Central memory CD8-positive, alpha-beta T cell (primary cell): ENCODE data around the gene ATG9A.
"Not testable (repeated sequence)": the region's sequence is repeated elsewhere in the genome, so short reads cannot be mapped to it uniquely, and the experiment has no call there.

ENCODE experiments used
- ATAC-seq: fragments of 150-1000 bp; cut with Tn5 transposase; replicated peaks from 2 replicates; pipeline ENCODE4 v1.10.0; 2022; ENCODE audit warnings: mild to moderate bottlenecking, moderate FRiP score, moderate number of reproducible peaks; ENCODE audit not compliant: poor library complexity, severe bottlenecking; ENCODE audit errors: extremely low read depth
- DNase-seq, 2 donors: peaks; one replicate each; pipeline ENCODE4 v3.0.0; 2021; ENCODE audit warnings: low spot score in 2 of 2
- H3K27ac Mint-ChIP-seq: one replicate; pipeline ENCODE4 v1.8.0; 2022; ENCODE audit warnings: low read depth, mild to moderate bottlenecking, moderate library complexity, mixed read lengths
- H3K27me3 Mint-ChIP-seq: one replicate; pipeline ENCODE4 v1.8.0; 2022; ENCODE audit warnings: mixed read lengths
- H3K36me3 Mint-ChIP-seq: one replicate; pipeline ENCODE4 v1.8.0; 2022; ENCODE audit warnings: mild to moderate bottlenecking, moderate library complexity, mixed read lengths; ENCODE audit not compliant: insufficient read depth
- H3K4me1 Mint-ChIP-seq: one replicate; pipeline ENCODE4 v1.8.0; 2022; ENCODE audit warnings: mixed read lengths
- H3K4me3 Mint-ChIP-seq: one replicate; pipeline ENCODE4 v1.8.0; 2022; ENCODE audit warnings: mild to moderate bottlenecking, moderate library complexity, mixed read lengths
- H3K9me3 Mint-ChIP-seq: one replicate; pipeline ENCODE4 v1.8.0; 2022; ENCODE audit warnings: mixed read lengths

The ATG9A gene

GRCh38 chr2:219266232-219266631 lies 36.8 kb upstream of the ATG9A start:
- H3K27ac Mint-ChIP-seq: no peak overlapping the region
- peaks cover 10% of the 10 kb centered on the region for H3K27me3 Mint-ChIP-seq

GRCh38 chr2:219261024-219261855 lies 31.8 kb upstream of the ATG9A start:
- Mint-ChIP-seq H3K27ac (peak overlapping the region; percentile 7), H3K36me3 (peaks cover under 1% of the 10 kb centered on the region), H3K9me3 (no peaks in the 10 kb centered on the region), H3K4me1 (no peaks in the 10 kb centered on the region), H3K4me3 (no peak overlapping the region), H3K27me3 (peaks cover 31% of the 10 kb centered on the region)
- ATAC-seq: no peak
- DNase-seq: no peak

More at GRCh38 chr2:219266232-219266631, 36.8 kb upstream of the ATG9A start:
- DNase-seq (no peak), ATAC-seq (no peak)
- no peaks in the 10 kb centered on the region for H3K9me3 Mint-ChIP-seq
- no peaks in the 10 kb centered on the region for H3K4me1 Mint-ChIP-seq
- no peaks in the 10 kb centered on the region for H3K36me3 Mint-ChIP-seq
- H3K4me3 Mint-ChIP-seq: no peak overlapping the region

- not testable (repeated sequence) for DNase-seq, H3K4me3 Mint-ChIP-seq, H3K9me3 Mint-ChIP-seq, ATAC-seq, H3K4me1 Mint-ChIP-seq, H3K27ac Mint-ChIP-seq
- peaks cover 10% of the 10 kb centered on the region for H3K36me3 Mint-ChIP-seq
- H3K27me3 Mint-ChIP-seq: peaks cover 31% of the 10 kb centered on the region
These were observed 29.5 kb upstream of the ATG9A start for GRCh38 chr2:219258942-219259341.

- Mint-ChIP-seq H3K27me3 (peaks cover 5% of the 10 kb centered on the region), H3K4me1 (peaks cover 38% of the 10 kb centered on the region), H3K4me3 (peak overlapping the region; percentile 78), H3K36me3 (peaks cover 49% of the 10 kb centered on the region), H3K27ac (peak overlapping the region; percentile 91), H3K9me3 (no peaks in the 10 kb centered on the region)
- ATAC-seq (peak; percentile 48), DNase-seq (peak in 1 of 2 donors; percentile 46)
These were observed 25.3 kb upstream of the ATG9A start for GRCh38 chr2:219254590-219255201.

- Mint-ChIP-seq H3K36me3 (peaks cover 54% of the 10 kb centered on the region), H3K27me3 (no peaks in the 10 kb centered on the region), H3K27ac (peak within 1 kb of the TSS; percentile 91), H3K4me1 (peaks cover 45% of the 10 kb centered on the region), H3K9me3 (no peaks in the 10 kb centered on the region), H3K4me3 (peak within 1 kb of the TSS; percentile 78)
- DNase-seq (peak; percentile 81 to 82), ATAC-seq (peak; percentile 68)
These were observed 24.5 kb upstream of the ATG9A start, which contains the start of gene TUBA4A for GRCh38 chr2:219253753-219254589. TUBA4A (minus strand) TSS chr2:219253918; CDS start chr2:219253858, 60 bp downstream.

- peaks cover 54% of the 10 kb centered on the region for H3K4me1 Mint-ChIP-seq
- peaks cover 61% of the 10 kb centered on the region for H3K36me3 Mint-ChIP-seq
- no peaks in the 10 kb centered on the region for H3K9me3 Mint-ChIP-seq
- peak; percentile 27 for ATAC-seq
- peak within 1 kb of the TSS; percentile 91 for H3K27ac Mint-ChIP-seq
- no peaks in the 10 kb centered on the region for H3K27me3 Mint-ChIP-seq
- H3K4me3 Mint-ChIP-seq: peak within 1 kb of the TSS; percentile 78
- peak in 1 of 2 donors; percentile 27 for DNase-seq
These were observed 23.7 kb upstream of the ATG9A start, which contains the start of gene TUBA4B for GRCh38 chr2:219252900-219253752. TUBA4B (plus strand) TSS chr2:219253243; CDS start chr2:219253408, 165 bp downstream.

- Mint-ChIP-seq H3K9me3 (no peaks in the 10 kb centered on the region), H3K27ac (peak overlapping the region; percentile 91), H3K4me3 (peak overlapping the region; percentile 78), H3K36me3 (peaks cover 67% of the 10 kb centered on the region), H3K27me3 (no peaks in the 10 kb centered on the region), H3K4me1 (peaks cover 60% of the 10 kb centered on the region)
- ATAC-seq: no peak
- peak in 1 of 2 donors; percentile 17 for DNase-seq
These were observed 23.1 kb upstream of the ATG9A start for GRCh38 chr2:219252570-219252899.

GRCh38 chr2:219252084-219252483 lies 22.6 kb upstream of the ATG9A start:
- Mint-ChIP-seq H3K4me1 (peaks cover 64% of the 10 kb centered on the region), H3K9me3 (no peaks in the 10 kb centered on the region), H3K27me3 (no peaks in the 10 kb centered on the region), H3K27ac (peak overlapping the region; percentile 91), H3K36me3 (peaks cover 67% of the 10 kb centered on the region), H3K4me3 (peak overlapping the region; percentile 78)
- DNase-seq (no peak), ATAC-seq (no peak)

- Mint-ChIP-seq H3K27me3 (no peaks in the 10 kb centered on the region), H3K4me1 (peaks cover 69% of the 10 kb centered on the region), H3K27ac (no peak overlapping the region), H3K36me3 (peaks cover 69% of the 10 kb centered on the region), H3K4me3 (peak overlapping the region; percentile 78), H3K9me3 (no peaks in the 10 kb centered on the region)
- ATAC-seq: no peak
- no peak for DNase-seq
These were observed 22.2 kb upstream of the ATG9A start for GRCh38 chr2:219251656-219252055.

- H3K4me3 Mint-ChIP-seq: peak overlapping the region; percentile 78
- no peaks in the 10 kb centered on the region for H3K9me3 Mint-ChIP-seq
- peaks cover 76% of the 10 kb centered on the region for H3K36me3 Mint-ChIP-seq
- no peak for ATAC-seq
- peaks cover 82% of the 10 kb centered on the region for H3K4me1 Mint-ChIP-seq
- H3K27ac Mint-ChIP-seq: peak overlapping the region; percentile 83
- DNase-seq: no peak
- no peaks in the 10 kb centered on the region for H3K27me3 Mint-ChIP-seq
These were observed 20.8 kb upstream of the ATG9A start for GRCh38 chr2:219250049-219250781.
